GM13976 (cell line): ENCODE results near the gene CTRB1.
"Not testable (repeated sequence)": the region's sequence is repeated elsewhere in the genome, so short reads cannot be mapped to it uniquely, and the experiment has no call there.

ENCODE experiments used
- DNase-seq: peaks from one replicate; pipeline ENCODE4 v3.0.0; 2012; ENCODE audit warnings: low spot score
- CTCF ChIP-seq: IDR thresholded peaks from 2 replicates; pipeline ENCODE4 v1.5.1; 2012; ENCODE audit warnings: borderline replicate concordance, mild to moderate bottlenecking; ENCODE audit not compliant: insufficient read depth; ENCODE audit errors: extremely low read depth, missing control alignments, control extremely low read depth
- in situ Hi-C: fragments of 300-500 bp; cut with MboI; formaldehyde crosslinking; loops from one replicate; pipeline ENCODE4 v1.12.0; 2022; ENCODE audit warnings: low sequenced_read_pairs, mixed read lengths, inconsistent platforms; ENCODE audit not compliant: unreplicated experiment

The CTRB1 gene

GRCh38 chr16:75217389-75217851, 1.4 kb upstream of the CTRB1 start:
- DNase-seq: no peak
- no peak for TF ChIP-seq CTCF
- in situ Hi-C loops: loop anchor here (10.0 to 25.0 kb wide), 2 partner anchors 167 to 545 kb away; no protein-coding TSS in a partner anchor

GRCh38 chr16:75219088-75219487, 300 bp downstream of the CTRB1 start:
- in situ Hi-C loops: loop anchor here (10.0 to 25.0 kb wide), 2 partner anchors 166 to 543 kb away; no protein-coding TSS in a partner anchor
- no peak for TF ChIP-seq CTCF
- DNase-seq: no peak

- in situ Hi-C loops: loop anchor here (10.0 to 25.0 kb wide), 2 partner anchors 165 to 542 kb away; no protein-coding TSS in a partner anchor
- TF ChIP-seq CTCF: no peak
- DNase-seq: no peak
Observed at GRCh38 chr16:75219838-75220237, 1.1 kb downstream of the CTRB1 start.

- no peak for DNase-seq
- TF ChIP-seq CTCF: no peak
- in situ Hi-C loops: loop anchor here (25.0 kb wide), 1 partner anchor 540 kb away; no protein-coding TSS in a partner anchor
Observed at GRCh38 chr16:75222271-75222783, 3.5 kb downstream of the CTRB1 start.

- in situ Hi-C loops: loop anchor here (25.0 kb wide), 1 partner anchor 539 kb away; no protein-coding TSS in a partner anchor
- DNase-seq: not testable (repeated sequence)
Observed at GRCh38 chr16:75223129-75223528, 4.3 kb downstream of the CTRB1 start.

- no peak for TF ChIP-seq CTCF
- DNase-seq: no peak
- in situ Hi-C loops: loop anchor here (25.0 kb wide), 1 partner anchor 538 kb away; no protein-coding TSS in a partner anchor
Observed at GRCh38 chr16:75224306-75225082, 5.7 kb downstream of the CTRB1 start.

GRCh38 chr16:75225092-75225491, 6.3 kb downstream of the CTRB1 start:
- in situ Hi-C loops: no loop called here
- TF ChIP-seq CTCF: no peak
- no peak for DNase-seq
